ENCODE data around the gene NUDT14. TPM values are rescaled to one million over a fixed set of nuclear protein-coding genes. Genes with fewer than 3 reads are reported as not detected.

Gene NUDT14
- total RNA-seq, 6 experiments from 2014 or later: 9.0 to 27.4 (median 11.4) TPM

DNA sequence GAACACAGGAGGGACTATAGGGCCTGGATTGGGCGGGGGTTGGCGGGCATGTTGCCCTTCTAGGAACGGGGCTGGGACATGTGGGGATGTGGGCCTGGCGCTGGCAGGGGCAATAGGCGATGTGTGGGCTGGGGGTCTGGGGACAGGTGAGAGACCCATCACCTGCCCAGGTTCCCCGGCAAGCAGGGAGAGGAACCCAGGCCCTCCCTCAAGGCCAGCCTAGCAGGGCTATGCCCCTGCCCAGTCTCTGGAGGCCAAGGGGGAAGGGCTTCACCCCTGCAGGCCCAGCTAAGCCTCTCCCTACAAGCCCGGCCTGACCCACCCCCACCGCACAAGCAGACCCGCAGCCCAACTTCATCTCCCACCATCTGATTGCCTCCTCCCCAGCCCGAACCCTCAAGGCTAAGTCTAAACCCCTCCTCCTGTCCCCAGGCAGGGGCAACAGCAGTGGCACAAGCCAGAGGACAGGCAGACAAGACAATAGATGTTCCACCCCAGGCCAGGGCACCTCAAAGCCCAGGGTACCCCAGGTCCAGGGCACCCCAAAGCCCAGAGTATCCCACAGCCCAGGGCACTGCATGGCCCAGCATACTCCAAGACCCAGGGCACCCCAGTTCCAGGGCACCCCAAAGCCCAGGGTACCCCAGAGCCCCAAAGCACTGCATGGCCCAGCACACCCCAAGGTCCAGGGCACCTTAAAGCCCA lies 19.0 kb downstream of the NUDT14 start:
- DNase-seq: peak in 1 of 3 donors; percentile 69
- Histone ChIP-seq H3K27me3 (no peaks in the 10 kb centered on the region), H3K27ac (no peak overlapping the region), H3K9me3 (no peaks in the 10 kb centered on the region), H3K36me3 (no peaks in the 10 kb centered on the region), H3K4me1 (no peaks in the 10 kb centered on the region), H3K4me3 (no peak overlapping the region)
- 90% methylated on average over 2 of the region's 10 CpGs for WGBS (ENCODE audit: insufficient coverage, low coverage, low lambda C conversion rate, missing lambda C conversion rate)
- TF ChIP-seq, protein P1, sequence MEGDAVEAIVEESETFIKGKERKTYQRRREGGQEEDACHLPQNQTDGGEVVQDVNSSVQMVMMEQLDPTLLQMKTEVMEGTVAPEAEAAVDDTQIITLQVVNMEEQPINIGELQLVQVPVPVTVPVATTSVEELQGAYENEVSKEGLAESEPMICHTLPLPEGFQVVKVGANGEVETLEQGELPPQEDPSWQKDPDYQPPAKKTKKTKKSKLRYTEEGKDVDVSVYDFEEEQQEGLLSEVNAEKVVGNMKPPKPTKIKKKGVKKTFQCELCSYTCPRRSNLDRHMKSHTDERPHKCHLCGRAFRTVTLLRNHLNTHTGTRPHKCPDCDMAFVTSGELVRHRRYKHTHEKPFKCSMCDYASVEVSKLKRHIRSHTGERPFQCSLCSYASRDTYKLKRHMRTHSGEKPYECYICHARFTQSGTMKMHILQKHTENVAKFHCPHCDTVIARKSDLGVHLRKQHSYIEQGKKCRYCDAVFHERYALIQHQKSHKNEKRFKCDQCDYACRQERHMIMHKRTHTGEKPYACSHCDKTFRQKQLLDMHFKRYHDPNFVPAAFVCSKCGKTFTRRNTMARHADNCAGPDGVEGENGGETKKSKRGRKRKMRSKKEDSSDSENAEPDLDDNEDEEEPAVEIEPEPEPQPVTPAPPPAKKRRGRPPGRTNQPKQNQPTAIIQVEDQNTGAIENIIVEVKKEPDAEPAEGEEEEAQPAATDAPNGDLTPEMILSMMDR (IDR thresholded peaks at IDR 0.05): no peak
- TF ChIP-seq POLR2A (IDR thresholded peaks at IDR 0.05): no peak
- intact Hi-C loops (cut with DNase I): no loop called here
- ATAC-seq: peak in 3 of 4 donors; percentile 29 to 75 (median 50)

DNA sequence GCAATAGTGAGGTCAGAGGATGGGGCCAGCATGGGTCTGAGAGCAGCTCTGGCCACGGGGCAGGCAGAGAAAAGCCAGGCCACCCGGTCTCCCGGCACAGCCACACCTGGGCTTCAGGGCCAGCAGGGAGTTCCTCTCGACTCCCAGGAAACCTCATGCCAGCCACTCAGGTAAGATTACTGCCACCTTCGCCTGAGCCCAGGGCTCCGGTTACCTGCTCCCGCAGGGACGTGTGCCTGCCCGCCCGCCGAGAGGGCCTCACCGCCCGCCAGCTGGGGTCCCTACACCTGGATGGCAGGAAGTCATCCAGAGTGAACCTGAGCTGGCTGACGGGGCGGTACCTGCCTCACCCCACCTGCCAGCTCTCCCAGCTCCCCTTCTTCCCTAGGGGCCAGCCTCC lies 19.8 kb downstream of the NUDT14 start:
- TF ChIP-seq, protein P1 (IDR thresholded peaks at IDR 0.05): no peak
- no peak for TF ChIP-seq POLR2A (IDR thresholded peaks at IDR 0.05)
- DNase-seq (no peak), ATAC-seq (no peak)
- no peaks in the 10 kb centered on the region for H3K36me3 ChIP-seq
- no peak overlapping the region for H3K4me3 ChIP-seq
- H3K27me3 ChIP-seq: no peaks in the 10 kb centered on the region
- no peaks in the 10 kb centered on the region for H3K9me3 ChIP-seq
- no CpG with 5 or more reads among the region's 15 CpGs for WGBS (ENCODE audit: insufficient coverage, low coverage, low lambda C conversion rate, missing lambda C conversion rate)
- intact Hi-C loops (cut with DNase I): no loop called here
- H3K4me1 ChIP-seq: no peaks in the 10 kb centered on the region
- no peak overlapping the region for H3K27ac ChIP-seq

DNA sequence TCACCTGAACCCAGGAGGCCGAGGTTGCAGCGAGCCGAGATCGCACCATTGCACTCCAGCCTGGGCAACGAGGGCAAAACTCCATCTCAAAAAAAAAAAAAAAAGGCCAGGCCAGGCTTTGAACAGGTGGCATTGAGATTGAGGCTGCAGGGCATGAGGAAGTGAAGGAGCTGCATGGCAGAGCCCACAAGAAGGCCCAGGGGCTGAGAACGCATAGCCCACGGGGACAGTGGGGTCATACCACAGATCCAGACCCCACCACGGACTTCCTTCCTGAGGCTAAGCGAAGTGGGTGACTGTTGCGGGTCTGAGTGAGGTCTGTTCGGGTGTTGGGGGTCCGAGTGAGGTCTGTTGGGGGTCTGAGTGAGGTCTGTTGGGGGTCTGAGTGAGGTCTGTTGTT lies 20.3 kb downstream of the NUDT14 start:
- 68% methylated on average over 5 of the region's 12 CpGs for WGBS (ENCODE audit: insufficient coverage, low coverage, low lambda C conversion rate, missing lambda C conversion rate)
- no peak overlapping the region for H3K27ac ChIP-seq
- DNase-seq: no peak
- H3K9me3 ChIP-seq: no peaks in the 10 kb centered on the region
- no peak overlapping the region for H3K4me3 ChIP-seq
- no peaks in the 10 kb centered on the region for H3K4me1 ChIP-seq
- no peak for ATAC-seq
- H3K36me3 ChIP-seq: no peaks in the 10 kb centered on the region
- intact Hi-C loops (cut with DNase I): no loop called here
- TF ChIP-seq, protein P1 (IDR thresholded peaks at IDR 0.05): no peak
- no peak for TF ChIP-seq POLR2A (IDR thresholded peaks at IDR 0.05)
- no peaks in the 10 kb centered on the region for H3K27me3 ChIP-seq

DNA sequence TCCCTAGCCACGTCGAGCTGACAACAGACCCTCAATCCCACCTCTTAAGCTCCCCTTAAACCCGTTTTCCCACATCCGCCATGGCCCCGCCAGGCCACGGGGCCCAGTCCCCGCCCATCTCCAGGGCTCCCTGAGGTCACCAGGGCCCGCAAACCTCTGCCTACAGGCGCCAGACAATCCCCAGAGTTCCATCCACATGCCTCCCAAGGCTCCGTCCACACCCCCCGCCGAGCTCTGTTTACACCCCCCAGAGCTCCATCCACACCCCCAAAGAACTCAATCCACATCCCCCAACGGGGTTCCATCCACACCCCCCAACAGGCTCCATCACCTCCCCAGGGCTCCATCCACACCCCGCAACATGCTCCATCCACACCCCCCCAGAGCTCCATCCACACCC lies 21.8 kb downstream of the NUDT14 start:
- intact Hi-C loops (cut with DNase I): no loop called here
- no peak overlapping the region for H3K4me3 ChIP-seq
- WGBS (ENCODE audit: insufficient coverage, low coverage, low lambda C conversion rate, missing lambda C conversion rate): 80% methylated on average over 8 of the region's 14 CpGs

More for the DNA sequence above, 21.8 kb downstream of the NUDT14 start:
- ATAC-seq: no peak
- DNase-seq: no peak
- no peaks in the 10 kb centered on the region for H3K9me3 ChIP-seq
- no peak for TF ChIP-seq POLR2A (IDR thresholded peaks at IDR 0.05)
- TF ChIP-seq, protein P1 (IDR thresholded peaks at IDR 0.05): no peak
- no peak overlapping the region for H3K27ac ChIP-seq
- H3K4me1 ChIP-seq: no peaks in the 10 kb centered on the region
- no peaks in the 10 kb centered on the region for H3K27me3 ChIP-seq
- H3K36me3 ChIP-seq: no peaks in the 10 kb centered on the region
